Measurements from ENCODE around the gene CACNA1I. TPM values are rescaled to one million over a fixed set of nuclear protein-coding genes. Genes with fewer than 3 reads are reported as not detected.

Gene CACNA1I
- total and polyA plus RNA-seq, 2 experiments from 2014 or later: 0.17 to 0.21 TPM

- H3K27me3 ChIP-seq: no peaks in the 10 kb centered on the region
- H3K36me3 ChIP-seq (replicated peaks; ENCODE audit: insufficient read depth, low read depth): no peaks in the 10 kb centered on the region
- no peaks in the 10 kb centered on the region for H3K4me1 ChIP-seq (ENCODE audit: insufficient read depth)
- TF ChIP-seq CTCF (IDR thresholded peaks at IDR 0.05; ENCODE audit: poor library complexity) (no peak), EZH2phosphoT487 (IDR thresholded peaks at IDR 0.05; ENCODE audit: low read depth, severe bottlenecking, unreplicated experiment) (no peak), EZH2 (IDR thresholded peaks at IDR 0.05; ENCODE audit: borderline replicate concordance) (no peak)
- 85% methylated on average over 7 of the region's 7 CpGs for WGBS (ENCODE audit: low lambda C conversion rate, missing lambda C conversion rate)
- H3K9me2 ChIP-seq (replicated peaks; ENCODE audit: insufficient read depth): no peaks in the 10 kb centered on the region
- H4K20me1 ChIP-seq (ENCODE audit: insufficient read depth, poor library complexity, severe bottlenecking): no peaks in the 10 kb centered on the region
- no peak overlapping the region for H3K4me2 ChIP-seq
- H3K79me2 ChIP-seq: no peaks in the 10 kb centered on the region
- H3K4me3 ChIP-seq: no peak overlapping the region
- no peak for DNase-seq (ENCODE audit: low spot score)
- no peaks in the 10 kb centered on the region for H3K9me3 ChIP-seq (ENCODE audit: low read depth)
- no peak overlapping the region for H2AFZ ChIP-seq
- H3K27ac ChIP-seq: no peak overlapping the region
These were observed 130.0 kb downstream of the CACNA1I start for GRCh38 chr22:39700565-39700964.

- Histone ChIP-seq H3K27me3 (no peaks in the 10 kb centered on the region), H3K79me2 (no peaks in the 10 kb centered on the region), H3K4me2 (no peak overlapping the region), H3K36me3 (replicated peaks; ENCODE audit: insufficient read depth, low read depth) (no peaks in the 10 kb centered on the region), H2AFZ (no peak overlapping the region), H3K27ac (no peak overlapping the region), H3K4me1 (ENCODE audit: insufficient read depth) (peaks cover under 1% of the 10 kb centered on the region), H3K9me2 (replicated peaks; ENCODE audit: insufficient read depth) (no peaks in the 10 kb centered on the region), H3K4me3 (no peak overlapping the region), H3K9me3 (ENCODE audit: low read depth) (no peaks in the 10 kb centered on the region), H4K20me1 (ENCODE audit: insufficient read depth, poor library complexity, severe bottlenecking) (no peaks in the 10 kb centered on the region)
- TF ChIP-seq EZH2 (IDR thresholded peaks at IDR 0.05; ENCODE audit: borderline replicate concordance) (no peak), CTCF (IDR thresholded peaks at IDR 0.05; ENCODE audit: poor library complexity) (no peak), EZH2phosphoT487 (IDR thresholded peaks at IDR 0.05; ENCODE audit: low read depth, severe bottlenecking, unreplicated experiment) (no peak)
- WGBS (ENCODE audit: low lambda C conversion rate, missing lambda C conversion rate): 89% methylated on average over 8 of the region's 8 CpGs
- no peak for DNase-seq (ENCODE audit: low spot score)
These were observed 132.5 kb downstream of the CACNA1I start for GRCh38 chr22:39703091-39703490.

GRCh38 chr22:39703928-39704639, 133.5 kb downstream of the CACNA1I start:
- no peak for DNase-seq (ENCODE audit: low spot score)
- no peaks in the 10 kb centered on the region for H3K79me2 ChIP-seq
- 76% methylated on average over 13 of the region's 17 CpGs for WGBS (ENCODE audit: low lambda C conversion rate, missing lambda C conversion rate)
- TF ChIP-seq CTCF (IDR thresholded peaks at IDR 0.05; ENCODE audit: poor library complexity) (no peak), EZH2 (IDR thresholded peaks at IDR 0.05; ENCODE audit: borderline replicate concordance) (no peak), EZH2phosphoT487 (IDR thresholded peaks at IDR 0.05; ENCODE audit: low read depth, severe bottlenecking, unreplicated experiment) (no peak)
- no peak overlapping the region for H3K27ac ChIP-seq
- no peaks in the 10 kb centered on the region for H3K9me3 ChIP-seq (ENCODE audit: low read depth)
- H3K4me1 ChIP-seq (ENCODE audit: insufficient read depth): peaks cover 2% of the 10 kb centered on the region
- H4K20me1 ChIP-seq (ENCODE audit: insufficient read depth, poor library complexity, severe bottlenecking): no peaks in the 10 kb centered on the region
- no peak overlapping the region for H2AFZ ChIP-seq
- H3K4me2 ChIP-seq: no peak overlapping the region
- H3K27me3 ChIP-seq: no peaks in the 10 kb centered on the region
- no peaks in the 10 kb centered on the region for H3K36me3 ChIP-seq (replicated peaks; ENCODE audit: insufficient read depth, low read depth)
- no peak overlapping the region for H3K4me3 ChIP-seq
- H3K9me2 ChIP-seq (replicated peaks; ENCODE audit: insufficient read depth): no peaks in the 10 kb centered on the region
